ENCODE data around the gene C1orf226. TPM values are rescaled to one million over a fixed set of nuclear protein-coding genes. Genes with fewer than 3 reads are reported as not detected.
"Not testable (repeated sequence)": the region's sequence is repeated elsewhere in the genome, so short reads cannot be mapped to it uniquely, and the experiment has no call there.

Gene C1orf226
- total RNA-seq, 1 donor = 0.86 TPM

- no peak for DNase-seq (ENCODE audit: low read depth)
- no peak overlapping the region for H3K4me3 ChIP-seq (ENCODE audit: low read depth, low read length)
- TF ChIP-seq, protein P1, sequence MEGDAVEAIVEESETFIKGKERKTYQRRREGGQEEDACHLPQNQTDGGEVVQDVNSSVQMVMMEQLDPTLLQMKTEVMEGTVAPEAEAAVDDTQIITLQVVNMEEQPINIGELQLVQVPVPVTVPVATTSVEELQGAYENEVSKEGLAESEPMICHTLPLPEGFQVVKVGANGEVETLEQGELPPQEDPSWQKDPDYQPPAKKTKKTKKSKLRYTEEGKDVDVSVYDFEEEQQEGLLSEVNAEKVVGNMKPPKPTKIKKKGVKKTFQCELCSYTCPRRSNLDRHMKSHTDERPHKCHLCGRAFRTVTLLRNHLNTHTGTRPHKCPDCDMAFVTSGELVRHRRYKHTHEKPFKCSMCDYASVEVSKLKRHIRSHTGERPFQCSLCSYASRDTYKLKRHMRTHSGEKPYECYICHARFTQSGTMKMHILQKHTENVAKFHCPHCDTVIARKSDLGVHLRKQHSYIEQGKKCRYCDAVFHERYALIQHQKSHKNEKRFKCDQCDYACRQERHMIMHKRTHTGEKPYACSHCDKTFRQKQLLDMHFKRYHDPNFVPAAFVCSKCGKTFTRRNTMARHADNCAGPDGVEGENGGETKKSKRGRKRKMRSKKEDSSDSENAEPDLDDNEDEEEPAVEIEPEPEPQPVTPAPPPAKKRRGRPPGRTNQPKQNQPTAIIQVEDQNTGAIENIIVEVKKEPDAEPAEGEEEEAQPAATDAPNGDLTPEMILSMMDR (IDR thresholded peaks at IDR 0.05; ENCODE audit: insufficient read depth, low read depth, low read length) = no peak
Observed at GRCh38 chr1:162347281-162347680, 34.2 kb upstream of the C1orf226 start.

DNA sequence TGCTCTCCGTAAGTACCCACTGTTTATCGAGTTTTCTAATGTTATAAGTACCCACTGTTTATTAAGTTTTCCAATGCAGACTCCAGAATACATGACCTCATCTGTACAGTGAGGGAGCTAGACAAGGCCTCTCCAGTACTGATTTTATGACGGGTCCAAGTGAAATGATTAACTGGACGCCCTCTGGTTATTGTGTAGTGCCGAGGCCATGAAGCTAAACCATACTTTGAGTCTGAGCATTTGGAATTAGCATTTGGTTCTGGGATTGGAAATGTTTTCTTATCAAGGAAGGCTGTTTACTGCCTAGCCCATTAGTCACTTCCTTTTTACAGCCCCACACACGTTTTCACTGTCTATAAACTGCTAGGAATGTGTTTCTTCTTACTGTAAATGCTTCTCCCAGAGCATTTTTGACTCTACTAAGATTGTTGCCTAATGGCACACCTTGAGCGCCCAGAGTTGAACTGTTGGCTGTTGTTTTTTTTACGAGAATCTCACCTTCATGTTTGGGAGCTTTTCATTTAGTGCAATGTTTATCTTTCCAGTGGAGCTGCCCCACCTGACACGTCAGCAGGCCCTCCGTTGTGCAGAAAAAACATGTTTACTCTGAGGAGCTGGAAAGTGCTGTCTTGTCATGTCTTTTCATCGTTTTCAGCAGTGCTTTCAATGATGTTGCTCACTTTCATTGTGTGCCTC, 31.7 kb upstream of the C1orf226 start:
- TF ChIP-seq, protein P1 (IDR thresholded peaks at IDR 0.05; ENCODE audit: insufficient read depth, low read depth, low read length) = no peak
- H3K4me3 ChIP-seq (ENCODE audit: low read depth, low read length) = no peak overlapping the region
- peak; percentile 96 for DNase-seq (ENCODE audit: low read depth)

- no peak overlapping the region for H3K4me3 ChIP-seq (ENCODE audit: low read depth, low read length)
- no peak for DNase-seq (ENCODE audit: low read depth)
- TF ChIP-seq, protein P1 (IDR thresholded peaks at IDR 0.05; ENCODE audit: insufficient read depth, low read depth, low read length) = no peak
Observed at GRCh38 chr1:162351246-162351842, 30.2 kb upstream of the C1orf226 start.

DNA sequence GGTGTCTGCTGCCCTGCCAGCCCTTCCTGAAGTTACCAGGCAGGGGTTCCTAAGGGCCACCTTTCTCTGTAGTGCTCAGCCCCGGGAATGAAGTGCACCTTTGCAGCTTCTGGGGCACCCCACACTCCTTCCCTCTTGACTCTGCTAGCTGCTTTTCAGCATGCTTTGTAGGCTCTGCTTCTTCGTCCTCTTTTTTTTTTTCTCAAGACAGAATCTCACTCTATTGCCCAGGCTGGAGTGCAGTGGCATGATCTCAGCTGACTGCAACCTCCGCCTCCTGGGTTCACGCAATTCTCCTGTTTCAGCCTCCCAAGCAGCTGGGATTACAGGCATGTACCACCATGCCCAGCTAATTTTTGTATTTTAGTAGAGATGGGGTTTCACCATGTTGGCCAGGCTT, 29.7 kb upstream of the C1orf226 start:
- H3K4me3 ChIP-seq (ENCODE audit: low read depth, low read length); DNase-seq (ENCODE audit: low read depth): not testable (repeated sequence)

DNA sequence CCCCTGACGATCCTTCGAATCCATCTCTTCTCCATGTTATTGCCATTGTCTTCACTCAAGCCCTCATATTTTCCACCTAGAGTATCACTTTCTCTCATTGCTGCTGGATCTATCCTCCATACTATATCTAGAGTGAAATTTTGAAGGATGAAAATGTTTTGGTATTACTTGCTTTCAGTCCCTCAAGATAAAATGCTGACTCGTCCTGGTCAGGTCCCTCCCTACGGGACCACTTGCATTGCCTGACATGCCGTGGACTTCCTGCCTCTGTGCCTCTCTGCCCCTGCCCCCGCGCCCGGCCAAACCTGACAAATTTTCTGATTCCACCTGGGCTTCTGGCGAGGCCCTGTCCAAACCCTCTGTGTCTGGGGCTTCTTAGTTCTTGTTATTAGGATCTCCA, 28.4 kb upstream of the C1orf226 start:
- TF ChIP-seq, protein P1 (IDR thresholded peaks at IDR 0.05; ENCODE audit: insufficient read depth, low read depth, low read length) = no peak
- no peak for DNase-seq (ENCODE audit: low read depth)
- H3K4me3 ChIP-seq (ENCODE audit: low read depth, low read length) = no peak overlapping the region

DNA sequence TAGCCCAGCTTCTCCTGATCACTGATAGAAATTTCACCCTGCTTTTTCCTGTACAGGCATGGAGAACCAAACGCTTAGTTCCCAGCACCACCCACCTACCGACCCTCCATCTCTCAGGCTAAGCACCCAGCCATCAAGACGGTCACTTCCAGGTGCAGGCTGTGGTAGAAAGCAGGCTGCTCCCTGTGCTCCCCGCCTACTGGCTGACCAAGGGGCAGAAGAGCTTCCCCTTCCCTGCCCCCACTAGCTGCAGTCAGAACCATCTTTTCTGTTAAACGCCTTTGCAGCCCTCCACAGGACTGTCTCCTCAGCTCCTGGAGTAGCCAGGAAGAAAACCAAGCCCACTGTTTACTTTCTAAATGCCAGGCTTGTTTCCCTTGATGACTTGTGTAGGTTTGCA, 27.8 kb upstream of the C1orf226 start:
- no peak for DNase-seq (ENCODE audit: low read depth)

GRCh38 chr1:162357681-162358266, 23.8 kb upstream of the C1orf226 start:
- H3K4me3 ChIP-seq (ENCODE audit: low read depth, low read length) = no peak overlapping the region
- DNase-seq (ENCODE audit: low read depth) = peak; percentile 71
- TF ChIP-seq, protein P1 (IDR thresholded peaks at IDR 0.05; ENCODE audit: insufficient read depth, low read depth, low read length) = peak; percentile 75

More for the DNA sequence above, 27.8 kb upstream of the C1orf226 start:
- H3K4me3 ChIP-seq (ENCODE audit: low read depth, low read length) = no peak overlapping the region
- TF ChIP-seq, protein P1 (IDR thresholded peaks at IDR 0.05; ENCODE audit: insufficient read depth, low read depth, low read length) = no peak

Measured in fibroblast of villous mesenchyme (primary cell).